ENCODE data around the gene ENPP4. TPM values are rescaled to one million over a fixed set of nuclear protein-coding genes. Genes with fewer than 3 reads are reported as not detected.
"Not testable (repeated sequence)": the region's sequence is repeated elsewhere in the genome, so short reads cannot be mapped to it uniquely, and the experiment has no call there.

Gene ENPP4
- total RNA-seq, 2 donors from 2014 or later, result 24.5 to 36.0 TPM

DNA sequence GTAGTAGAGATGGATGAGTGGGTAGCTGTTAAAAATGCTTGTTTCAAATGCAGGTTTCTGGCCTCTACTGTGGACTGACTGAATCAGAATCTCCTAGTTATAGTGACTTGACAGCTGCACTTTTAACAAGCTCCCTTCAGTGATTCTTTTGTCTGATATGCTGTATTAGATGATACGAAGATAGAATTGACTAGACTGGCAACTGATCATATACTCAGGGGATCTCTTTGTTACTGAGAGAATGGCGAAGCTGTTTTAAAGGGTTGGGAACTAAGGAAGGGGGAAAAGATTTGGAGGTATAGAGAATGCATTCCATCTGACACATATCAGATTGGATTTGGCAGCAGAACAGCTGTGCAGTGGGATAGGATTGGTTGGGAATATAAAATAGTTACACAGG lies 7.0 kb downstream of the ENPP4 start:
- Histone ChIP-seq H3K4me1 (peaks cover 0 to 10% of the 10 kb centered on the region in 2 donors), H3K27ac (peak overlapping the region in 1 of 2 donors; percentile 54), H3K9me3 (no peaks in the 10 kb centered on the region), H3K4me3 (no peak overlapping the region), H3K36me3 (no peaks in the 10 kb centered on the region), H3K27me3 (no peaks in the 10 kb centered on the region)
- DNase-seq (ENCODE audit: low spot score), result no peak
- TF ChIP-seq, protein P1, sequence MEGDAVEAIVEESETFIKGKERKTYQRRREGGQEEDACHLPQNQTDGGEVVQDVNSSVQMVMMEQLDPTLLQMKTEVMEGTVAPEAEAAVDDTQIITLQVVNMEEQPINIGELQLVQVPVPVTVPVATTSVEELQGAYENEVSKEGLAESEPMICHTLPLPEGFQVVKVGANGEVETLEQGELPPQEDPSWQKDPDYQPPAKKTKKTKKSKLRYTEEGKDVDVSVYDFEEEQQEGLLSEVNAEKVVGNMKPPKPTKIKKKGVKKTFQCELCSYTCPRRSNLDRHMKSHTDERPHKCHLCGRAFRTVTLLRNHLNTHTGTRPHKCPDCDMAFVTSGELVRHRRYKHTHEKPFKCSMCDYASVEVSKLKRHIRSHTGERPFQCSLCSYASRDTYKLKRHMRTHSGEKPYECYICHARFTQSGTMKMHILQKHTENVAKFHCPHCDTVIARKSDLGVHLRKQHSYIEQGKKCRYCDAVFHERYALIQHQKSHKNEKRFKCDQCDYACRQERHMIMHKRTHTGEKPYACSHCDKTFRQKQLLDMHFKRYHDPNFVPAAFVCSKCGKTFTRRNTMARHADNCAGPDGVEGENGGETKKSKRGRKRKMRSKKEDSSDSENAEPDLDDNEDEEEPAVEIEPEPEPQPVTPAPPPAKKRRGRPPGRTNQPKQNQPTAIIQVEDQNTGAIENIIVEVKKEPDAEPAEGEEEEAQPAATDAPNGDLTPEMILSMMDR (IDR thresholded peaks at IDR 0.05), result no peak

DNA sequence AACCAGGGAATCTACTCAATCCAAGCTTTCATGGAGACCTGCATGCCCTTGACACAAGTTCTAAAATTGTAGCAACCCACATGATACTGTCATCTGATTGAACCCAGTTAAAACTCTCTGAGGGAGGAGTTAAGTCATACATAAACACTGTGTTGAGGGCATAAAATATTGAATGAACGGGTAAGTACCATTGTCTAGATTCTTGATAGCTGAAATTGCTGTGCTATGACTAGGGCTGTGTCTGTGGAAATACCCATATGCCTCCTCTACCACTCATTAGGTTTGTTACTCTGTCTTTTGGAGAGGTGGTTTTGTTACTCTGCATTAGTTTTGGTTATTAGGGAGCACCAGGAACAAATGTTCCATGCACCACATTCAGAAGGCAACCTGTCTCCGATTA lies 7.6 kb downstream of the ENPP4 start:
- Histone ChIP-seq H3K27ac (peak overlapping the region in 1 of 2 donors; percentile 54), H3K4me3 (no peak overlapping the region), H3K27me3 (no peaks in the 10 kb centered on the region), H3K9me3 (no peaks in the 10 kb centered on the region), H3K36me3 (no peaks in the 10 kb centered on the region), H3K4me1 (peaks cover 0 to 10% of the 10 kb centered on the region in 2 donors)
- TF ChIP-seq, protein P1 (IDR thresholded peaks at IDR 0.05), result no peak
- DNase-seq (ENCODE audit: low spot score), result no peak

DNA sequence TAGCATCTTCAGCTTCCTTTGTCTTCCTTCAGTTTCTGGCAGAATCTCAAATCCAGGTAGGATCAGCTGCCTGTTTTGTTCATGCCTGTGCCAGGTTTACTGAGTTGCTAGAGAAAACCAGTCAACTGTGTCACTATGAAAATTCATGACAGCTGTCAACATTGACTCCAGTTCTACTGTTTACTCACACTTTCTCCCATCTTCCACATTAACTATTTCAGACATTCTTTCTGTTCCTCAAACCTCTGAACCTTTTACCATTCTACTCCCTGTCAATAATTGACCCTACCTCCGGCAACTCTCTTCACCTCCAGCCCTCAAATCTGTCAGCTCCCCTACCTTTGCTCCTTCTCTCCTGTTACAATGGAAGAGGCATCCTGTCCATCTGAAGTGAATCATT lies 8.5 kb downstream of the ENPP4 start:
- H3K36me3 ChIP-seq, result no peaks in the 10 kb centered on the region
- no peak overlapping the region for H3K27ac ChIP-seq
- DNase-seq (ENCODE audit: low spot score), result no peak
- peaks cover 0 to 7% of the 10 kb centered on the region in 2 donors for H3K4me1 ChIP-seq
- H3K4me3 ChIP-seq, result no peak overlapping the region
- TF ChIP-seq, protein P1 (IDR thresholded peaks at IDR 0.05), result no peak
- no peaks in the 10 kb centered on the region for H3K9me3 ChIP-seq
- no peaks in the 10 kb centered on the region for H3K27me3 ChIP-seq

DNA sequence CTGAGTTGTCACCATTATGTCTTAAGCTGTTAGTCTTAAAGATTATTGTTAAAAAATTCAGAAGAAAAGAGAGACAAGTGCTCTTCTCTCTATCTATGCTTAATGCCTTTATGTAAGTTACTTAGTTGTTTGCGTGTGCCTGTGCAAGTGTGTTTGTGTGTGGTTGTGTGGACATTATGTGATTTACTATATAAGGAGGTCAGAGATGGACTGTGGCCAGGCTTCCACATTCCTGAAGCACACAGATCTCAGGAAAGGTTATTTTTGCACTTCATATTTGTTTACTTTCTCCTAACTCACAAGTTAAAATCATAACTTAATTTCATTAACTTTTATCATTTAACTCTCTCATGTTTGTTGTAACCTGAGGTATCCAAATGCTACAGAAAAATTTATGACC lies 14.5 kb downstream of the ENPP4 start:
- TF ChIP-seq, protein P1 (IDR thresholded peaks at IDR 0.05), result no peak
- no peaks in the 10 kb centered on the region for H3K36me3 ChIP-seq
- DNase-seq (ENCODE audit: low spot score), result no peak

DNA sequence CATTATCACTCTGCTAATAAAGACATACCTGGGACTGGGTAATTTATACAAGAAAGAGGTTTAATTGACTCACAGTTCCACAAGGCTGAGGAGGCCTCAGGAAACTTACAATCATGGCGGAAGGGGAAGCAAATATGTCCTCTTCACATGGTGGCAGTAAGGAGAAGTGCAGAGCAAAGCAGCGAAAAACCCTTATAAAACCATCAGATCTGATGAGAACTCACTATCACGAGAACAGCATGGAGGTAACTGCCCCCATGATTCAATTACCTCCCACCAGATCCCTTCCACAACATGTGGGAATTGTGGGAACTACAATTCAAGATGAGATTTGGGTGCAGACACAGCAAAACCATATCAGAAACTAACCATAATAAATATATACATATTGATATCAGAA lies 19.3 kb downstream of the ENPP4 start:
- not testable (repeated sequence) for H3K27me3 ChIP-seq; DNase-seq (ENCODE audit: low spot score)

More for the DNA sequence above, 14.5 kb downstream of the ENPP4 start:
- Histone ChIP-seq H3K4me1 (no peaks in the 10 kb centered on the region), H3K4me3 (no peak overlapping the region), H3K27ac (no peak overlapping the region), H3K27me3 (no peaks in the 10 kb centered on the region), H3K9me3 (no peaks in the 10 kb centered on the region)

GRCh38 chr6:46156701-46157100 lies 26.9 kb downstream of the ENPP4 start:
- TF ChIP-seq, protein P1 (IDR thresholded peaks at IDR 0.05), result no peak
- no peaks in the 10 kb centered on the region for H3K36me3 ChIP-seq
- DNase-seq (ENCODE audit: low spot score), result no peak
- H3K27me3 ChIP-seq, result no peaks in the 10 kb centered on the region
- H3K4me1 ChIP-seq, result no peaks in the 10 kb centered on the region
- no peak overlapping the region for H3K27ac ChIP-seq
- no peak overlapping the region for H3K4me3 ChIP-seq
- H3K9me3 ChIP-seq, result no peaks in the 10 kb centered on the region

More for the DNA sequence above, 19.3 kb downstream of the ENPP4 start:
- H3K4me3 ChIP-seq, H3K36me3 ChIP-seq, H3K4me1 ChIP-seq, H3K27ac ChIP-seq, H3K9me3 ChIP-seq: not testable (repeated sequence)

Measured in right atrium auricular region (tissue), 2 donors.